Astrocyte (in vitro differentiated cells and primary cell): ENCODE results near the gene SELENOK.

Experiments used
- EZH2 ChIP-seq: IDR thresholded peaks from 2 replicates; pipeline ENCODE4 v1.6.1; 2012; ENCODE audit warnings: mild to moderate bottlenecking, low read length, inconsistent platforms; ENCODE audit not compliant: insufficient read depth
- TF ChIP-seq, protein P1 (sequence below): IDR thresholded peaks from 2 replicates; pipeline ENCODE4 v1.5.1; 2011; ENCODE audit warnings: low read depth, mild to moderate bottlenecking, inconsistent platforms, low read length, moderate library complexity; ENCODE audit not compliant: insufficient read depth

DNA sequence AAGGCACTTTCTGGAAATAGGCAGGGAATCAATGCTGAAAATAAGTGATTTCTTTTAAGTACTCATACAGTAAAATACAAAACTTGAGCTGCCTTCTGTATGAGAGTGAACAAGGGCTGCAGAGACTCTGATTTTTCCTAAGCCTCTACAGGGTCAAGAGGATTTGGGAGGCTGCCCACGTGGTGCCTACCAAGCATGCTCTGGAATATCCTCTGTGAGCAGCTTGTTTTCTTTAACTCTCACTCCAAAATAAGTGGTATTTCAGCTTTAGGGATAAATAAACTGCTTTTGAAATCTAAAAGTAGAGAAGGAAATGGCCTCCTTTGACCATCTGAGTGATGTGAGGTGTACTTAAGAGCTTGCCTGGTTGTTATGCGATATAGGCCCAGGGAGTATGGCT, 8.1 kb upstream of the SELENOK start:
- TF ChIP-seq, protein P1, sequence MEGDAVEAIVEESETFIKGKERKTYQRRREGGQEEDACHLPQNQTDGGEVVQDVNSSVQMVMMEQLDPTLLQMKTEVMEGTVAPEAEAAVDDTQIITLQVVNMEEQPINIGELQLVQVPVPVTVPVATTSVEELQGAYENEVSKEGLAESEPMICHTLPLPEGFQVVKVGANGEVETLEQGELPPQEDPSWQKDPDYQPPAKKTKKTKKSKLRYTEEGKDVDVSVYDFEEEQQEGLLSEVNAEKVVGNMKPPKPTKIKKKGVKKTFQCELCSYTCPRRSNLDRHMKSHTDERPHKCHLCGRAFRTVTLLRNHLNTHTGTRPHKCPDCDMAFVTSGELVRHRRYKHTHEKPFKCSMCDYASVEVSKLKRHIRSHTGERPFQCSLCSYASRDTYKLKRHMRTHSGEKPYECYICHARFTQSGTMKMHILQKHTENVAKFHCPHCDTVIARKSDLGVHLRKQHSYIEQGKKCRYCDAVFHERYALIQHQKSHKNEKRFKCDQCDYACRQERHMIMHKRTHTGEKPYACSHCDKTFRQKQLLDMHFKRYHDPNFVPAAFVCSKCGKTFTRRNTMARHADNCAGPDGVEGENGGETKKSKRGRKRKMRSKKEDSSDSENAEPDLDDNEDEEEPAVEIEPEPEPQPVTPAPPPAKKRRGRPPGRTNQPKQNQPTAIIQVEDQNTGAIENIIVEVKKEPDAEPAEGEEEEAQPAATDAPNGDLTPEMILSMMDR: no peak
- no peak for TF ChIP-seq EZH2
